Measurements from ENCODE around the gene PDIA6.
"Not testable (repeated sequence)": the region's sequence is repeated elsewhere in the genome, so short reads cannot be mapped to it uniquely, and the experiment has no call there.

DNA sequence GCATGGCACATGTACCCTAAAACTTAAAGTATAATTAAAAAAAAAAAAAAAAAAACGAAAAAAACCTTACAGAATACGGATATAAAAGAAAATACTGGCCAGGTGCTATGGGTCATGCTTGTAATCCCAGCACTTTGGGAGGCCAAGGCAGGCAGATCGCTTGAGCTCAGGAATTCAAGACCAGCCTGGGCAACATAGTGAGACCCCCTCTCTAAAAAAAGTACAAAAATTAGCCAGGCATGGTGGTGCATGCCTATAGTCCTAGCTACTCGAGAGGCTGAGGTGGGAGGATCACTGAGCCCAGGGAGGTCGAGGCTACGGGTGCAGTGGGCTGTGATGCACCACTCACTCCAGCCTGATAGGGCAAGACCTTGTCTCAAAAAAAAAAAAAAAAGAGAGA lies 6.6 kb downstream of the PDIA6 start:
- TF ChIP-seq EZH2 (IDR thresholded peaks at IDR 0.05; ENCODE audit: borderline replicate concordance, insufficient read depth, low read depth, low read length, poor library complexity, severe bottlenecking) = not testable (repeated sequence)
- TF ChIP-seq, protein P1, sequence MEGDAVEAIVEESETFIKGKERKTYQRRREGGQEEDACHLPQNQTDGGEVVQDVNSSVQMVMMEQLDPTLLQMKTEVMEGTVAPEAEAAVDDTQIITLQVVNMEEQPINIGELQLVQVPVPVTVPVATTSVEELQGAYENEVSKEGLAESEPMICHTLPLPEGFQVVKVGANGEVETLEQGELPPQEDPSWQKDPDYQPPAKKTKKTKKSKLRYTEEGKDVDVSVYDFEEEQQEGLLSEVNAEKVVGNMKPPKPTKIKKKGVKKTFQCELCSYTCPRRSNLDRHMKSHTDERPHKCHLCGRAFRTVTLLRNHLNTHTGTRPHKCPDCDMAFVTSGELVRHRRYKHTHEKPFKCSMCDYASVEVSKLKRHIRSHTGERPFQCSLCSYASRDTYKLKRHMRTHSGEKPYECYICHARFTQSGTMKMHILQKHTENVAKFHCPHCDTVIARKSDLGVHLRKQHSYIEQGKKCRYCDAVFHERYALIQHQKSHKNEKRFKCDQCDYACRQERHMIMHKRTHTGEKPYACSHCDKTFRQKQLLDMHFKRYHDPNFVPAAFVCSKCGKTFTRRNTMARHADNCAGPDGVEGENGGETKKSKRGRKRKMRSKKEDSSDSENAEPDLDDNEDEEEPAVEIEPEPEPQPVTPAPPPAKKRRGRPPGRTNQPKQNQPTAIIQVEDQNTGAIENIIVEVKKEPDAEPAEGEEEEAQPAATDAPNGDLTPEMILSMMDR (IDR thresholded peaks at IDR 0.05) = not testable (repeated sequence)

All from B cell (primary cell).